Pulmonary artery endothelial cell (primary cell): ENCODE results near the gene DOCK11. TPM values are rescaled to one million over a fixed set of nuclear protein-coding genes. Genes with fewer than 3 reads are reported as not detected.
A peak's percentile ranks its signal among the peaks of the same experiment; 100 is the strongest.
"Not testable (repeated sequence)": the region's sequence is repeated elsewhere in the genome, so short reads cannot be mapped to it uniquely, and the experiment has no call there.

Experiments
- DNase-seq: peaks from one replicate; pipeline ENCODE4 v3.0.0-alpha.2; 2011; ENCODE audit warnings: low read depth, low spot score
- total RNA-seq: library from RNA; depleted of rRNA; stranded (reverse); fragments of >200 nt; gene quantifications from 2 replicates; pipeline ENCODE4 v1.2.3, GENCODE V29; 2014

DOCK11 gene
- total RNA-seq, 1 donor from 2014 or later, result 1.1 TPM

DNA sequence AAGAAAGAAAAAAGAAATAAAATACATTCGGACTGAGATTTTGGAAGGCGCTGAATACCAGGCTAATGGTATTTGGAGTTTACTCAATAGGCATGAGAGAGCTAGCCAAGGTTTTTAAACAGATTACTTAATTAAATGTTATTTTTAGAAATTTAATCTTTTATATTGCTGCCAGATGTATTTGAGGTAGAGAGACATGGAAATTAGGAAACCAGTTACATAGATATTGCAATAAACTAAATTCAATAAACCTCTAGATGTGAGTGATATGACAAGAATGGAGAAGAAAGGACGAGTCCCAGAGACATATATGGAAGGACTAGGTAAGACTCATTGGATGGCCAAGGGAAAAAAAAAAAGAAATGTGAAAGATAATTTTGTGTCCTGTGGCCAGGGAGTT lies 193.3 kb downstream of the DOCK11 start:
- DNase-seq, result no peak

DNA sequence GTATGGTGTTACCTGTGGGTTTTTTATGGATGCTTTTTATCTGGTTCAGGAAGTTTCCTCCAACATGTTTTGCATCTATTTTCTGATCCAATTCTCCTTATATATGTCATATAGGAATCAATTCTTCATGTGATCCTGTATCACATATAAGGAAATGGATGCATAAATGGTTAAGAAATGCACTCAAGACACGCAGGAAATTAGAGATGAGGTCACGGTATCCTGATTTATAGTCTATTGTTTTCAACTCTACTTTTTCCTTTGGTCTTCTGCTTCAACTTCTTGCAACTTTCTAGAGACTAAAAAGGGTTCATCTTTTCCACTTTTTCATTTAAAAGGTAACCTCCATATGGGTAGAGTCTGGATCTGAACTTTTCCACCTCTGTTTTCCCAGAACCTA lies 198.2 kb downstream of the DOCK11 start:
- DNase-seq, result no peak

DNA sequence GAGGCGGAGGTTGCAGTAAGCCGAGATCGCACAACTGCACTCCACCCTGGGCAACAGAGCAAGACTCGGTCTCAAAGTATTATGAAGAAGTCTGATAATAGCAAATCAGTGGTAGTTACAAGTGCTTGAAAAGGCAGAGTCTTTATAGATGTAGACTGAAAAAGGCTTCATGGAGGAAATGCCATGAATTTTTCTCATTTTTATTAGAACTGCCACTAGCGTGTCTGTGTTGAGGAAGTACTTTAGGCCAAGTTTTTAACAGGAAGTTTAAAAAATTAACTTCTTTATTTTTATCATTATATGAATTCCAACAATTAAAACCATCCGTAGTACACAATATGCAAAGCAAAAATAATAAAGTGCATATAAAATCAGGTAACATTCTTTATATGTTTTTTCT lies 199.0 kb downstream of the DOCK11 start:
- DNase-seq, result no peak

DNA sequence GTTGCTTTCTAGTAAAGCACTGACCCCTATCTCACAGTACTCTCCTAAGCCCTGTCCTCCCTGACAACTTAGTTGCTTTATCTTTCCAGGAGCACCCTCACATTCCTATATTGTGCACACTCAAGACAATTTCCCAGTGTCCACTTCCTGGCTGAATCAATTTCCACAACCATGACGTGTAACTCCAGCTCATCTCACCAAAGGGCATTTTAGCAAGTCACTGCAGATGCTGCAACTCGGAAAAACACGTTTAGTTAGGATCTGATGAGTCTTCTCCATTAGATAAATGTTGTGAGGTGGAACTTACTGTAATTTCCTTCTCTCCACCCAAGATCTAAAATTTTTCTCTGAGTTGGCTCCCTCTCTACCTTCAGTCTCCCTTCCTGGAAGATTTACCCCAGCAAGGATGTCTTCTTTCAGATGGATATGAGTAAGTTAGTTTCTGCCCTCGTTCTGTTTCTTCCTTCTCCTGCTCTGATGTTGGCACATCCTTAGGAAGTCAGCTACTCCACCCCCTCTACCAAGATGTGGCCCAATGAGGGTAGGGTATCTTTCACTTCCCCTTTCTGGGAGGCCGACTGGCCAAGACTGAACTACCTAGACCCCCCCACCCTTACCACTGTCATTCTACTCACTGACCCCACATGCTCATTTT lies 203.0 kb downstream of the DOCK11 start:
- DNase-seq, result no peak

DNA sequence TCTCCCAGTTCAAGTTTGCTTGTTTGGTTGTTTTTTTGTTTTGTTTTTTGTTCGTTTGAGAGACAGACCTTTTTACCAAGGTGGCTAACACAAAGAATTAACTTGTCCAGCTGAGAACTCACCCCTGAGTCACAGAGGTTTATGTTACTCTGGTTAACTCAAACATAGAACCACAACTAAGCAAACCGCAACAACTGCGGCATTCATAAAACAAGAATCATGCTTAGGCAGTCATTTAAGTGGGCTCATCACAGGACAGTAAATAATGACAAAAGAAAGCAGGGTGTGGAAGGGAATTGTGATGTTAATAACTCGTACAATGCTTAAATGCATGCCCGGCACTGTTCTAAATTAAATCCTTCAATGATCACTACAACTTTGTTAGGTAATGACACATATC lies 207.1 kb downstream of the DOCK11 start:
- no peak for DNase-seq

DNA sequence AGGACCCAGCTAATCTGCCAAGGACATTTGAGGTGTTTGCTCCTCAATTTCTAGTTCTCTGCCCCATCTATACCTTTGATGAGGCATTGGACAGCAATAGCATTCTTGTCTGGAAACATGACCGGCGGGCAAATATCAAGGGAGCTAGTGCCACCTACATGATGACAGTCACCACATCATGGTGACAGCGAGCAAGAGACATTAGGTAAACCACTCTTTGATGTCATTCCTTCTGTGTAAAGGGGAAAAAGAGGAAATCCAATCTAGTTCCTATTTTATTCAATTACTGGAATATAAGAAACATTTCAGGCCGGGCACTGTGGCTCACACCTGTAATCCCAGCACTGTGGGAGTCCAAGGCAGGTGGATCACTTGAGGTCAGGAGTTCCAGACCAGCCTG lies 211.1 kb downstream of the DOCK11 start:
- no peak for DNase-seq

DNA sequence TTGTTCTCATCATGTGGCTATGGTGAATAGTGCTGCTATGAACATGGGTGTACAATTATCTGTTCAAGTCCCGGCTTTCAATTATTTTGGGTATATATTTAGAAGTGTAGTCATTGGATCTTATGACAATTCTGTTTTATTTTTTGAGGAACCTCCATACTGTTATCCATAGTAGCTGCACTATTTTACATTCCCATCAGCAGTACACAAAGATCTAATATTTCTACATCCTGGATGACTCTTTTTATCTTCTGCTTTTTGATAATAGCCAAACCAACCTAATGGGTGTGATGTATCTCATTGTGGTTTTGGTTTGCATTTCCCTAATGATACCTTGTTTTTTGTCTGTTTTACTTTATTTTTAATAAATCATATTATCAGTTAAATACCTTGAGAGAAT lies 218.9 kb downstream of the DOCK11 start:
- no peak for DNase-seq

DNA sequence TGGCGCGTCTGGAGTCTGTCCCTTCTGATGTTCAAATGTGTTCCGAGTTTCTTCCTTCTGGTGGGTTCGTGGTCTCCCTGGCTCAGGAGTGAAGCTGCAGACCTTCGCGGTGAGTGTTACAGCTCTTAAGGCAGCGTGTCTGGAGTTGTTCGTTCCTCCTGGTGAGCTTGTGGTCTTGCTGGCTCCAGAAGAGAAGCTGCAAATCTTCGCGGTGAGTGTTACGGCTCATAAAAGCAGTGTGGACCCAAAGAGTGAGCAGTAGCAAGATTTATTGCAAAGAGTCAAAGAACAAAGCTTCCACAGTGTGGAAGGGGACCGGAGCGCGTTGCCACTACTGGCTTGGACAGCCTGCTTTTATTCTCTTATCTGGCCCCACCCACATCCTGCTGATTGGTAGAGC lies 220.3 kb downstream of the DOCK11 start:
- DNase-seq, result not testable (repeated sequence)

DNA sequence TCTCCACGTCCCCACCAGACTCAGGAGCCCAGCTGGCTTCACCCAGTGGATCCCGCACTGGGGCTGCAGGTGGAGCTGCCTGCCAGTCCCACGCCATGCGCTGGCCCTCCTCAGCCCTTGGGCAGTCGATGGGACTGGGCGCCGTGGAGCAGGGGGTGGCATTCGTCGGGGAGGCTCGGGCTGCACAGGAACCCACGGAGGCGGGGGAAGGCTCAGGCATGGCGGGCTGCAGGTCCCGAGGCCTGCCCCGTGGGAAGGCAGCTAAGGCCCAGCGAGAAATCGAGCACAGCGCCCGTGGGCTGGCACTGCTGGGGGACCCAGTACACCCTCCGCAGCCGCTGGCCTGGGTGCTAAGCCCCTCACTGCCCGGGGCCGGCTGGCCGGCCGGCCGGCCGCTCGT lies 221.2 kb downstream of the DOCK11 start:
- DNase-seq, result not testable (repeated sequence)

DNA sequence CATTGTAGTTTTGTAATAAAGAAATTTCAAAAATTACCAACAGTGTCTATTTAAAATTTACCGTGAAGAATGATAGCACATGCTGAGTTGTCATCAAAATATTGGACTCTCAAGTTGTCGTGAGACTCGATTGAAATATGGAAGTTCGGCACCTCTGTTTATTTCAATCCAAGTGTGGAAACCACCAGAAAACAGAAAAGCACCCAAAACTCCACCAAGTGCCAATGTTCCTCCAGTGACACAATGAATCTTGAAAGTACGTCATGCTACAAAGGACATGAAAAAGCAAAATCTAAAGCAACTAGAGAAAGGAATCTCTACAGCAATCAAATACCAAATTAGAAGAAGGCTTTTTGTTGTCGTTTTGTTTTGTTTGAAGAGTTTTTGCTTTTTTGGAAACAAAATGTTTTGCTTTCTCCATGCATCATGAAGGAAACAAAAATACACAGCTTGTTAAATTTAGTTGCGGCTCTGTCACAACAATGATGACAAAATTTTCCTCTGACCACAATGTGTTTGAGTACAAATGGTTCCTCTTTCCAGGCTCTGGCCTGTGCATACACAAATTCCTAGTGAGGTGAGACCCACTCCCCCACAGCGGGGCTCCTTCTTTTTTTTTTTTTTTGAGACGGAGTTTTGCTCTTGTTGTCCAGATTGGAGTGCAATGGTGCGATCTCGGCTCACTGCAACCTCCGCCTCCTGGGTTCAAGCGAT lies 222.2 kb downstream of the DOCK11 start:
- no peak for DNase-seq

DNA sequence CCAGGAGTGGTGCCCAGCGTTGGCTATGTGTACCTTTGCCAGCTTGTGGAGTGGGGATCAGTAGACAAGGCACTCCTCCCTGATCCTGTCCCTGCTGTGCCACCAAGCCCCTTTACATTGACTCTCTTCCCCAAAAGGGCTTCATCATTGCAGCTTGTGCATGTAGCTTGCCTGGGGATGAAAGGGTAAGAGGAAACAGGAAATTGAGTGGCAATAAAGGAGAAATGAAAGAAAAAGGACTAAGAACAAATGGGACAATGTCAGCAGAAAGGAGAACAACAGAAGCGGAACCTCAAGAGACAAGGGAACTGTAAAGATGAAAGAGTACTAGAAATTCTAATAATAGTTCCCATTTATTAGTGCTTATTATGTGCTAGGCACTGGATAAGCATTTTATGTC lies 223.1 kb downstream of the DOCK11 start:
- DNase-seq, result no peak

DNA sequence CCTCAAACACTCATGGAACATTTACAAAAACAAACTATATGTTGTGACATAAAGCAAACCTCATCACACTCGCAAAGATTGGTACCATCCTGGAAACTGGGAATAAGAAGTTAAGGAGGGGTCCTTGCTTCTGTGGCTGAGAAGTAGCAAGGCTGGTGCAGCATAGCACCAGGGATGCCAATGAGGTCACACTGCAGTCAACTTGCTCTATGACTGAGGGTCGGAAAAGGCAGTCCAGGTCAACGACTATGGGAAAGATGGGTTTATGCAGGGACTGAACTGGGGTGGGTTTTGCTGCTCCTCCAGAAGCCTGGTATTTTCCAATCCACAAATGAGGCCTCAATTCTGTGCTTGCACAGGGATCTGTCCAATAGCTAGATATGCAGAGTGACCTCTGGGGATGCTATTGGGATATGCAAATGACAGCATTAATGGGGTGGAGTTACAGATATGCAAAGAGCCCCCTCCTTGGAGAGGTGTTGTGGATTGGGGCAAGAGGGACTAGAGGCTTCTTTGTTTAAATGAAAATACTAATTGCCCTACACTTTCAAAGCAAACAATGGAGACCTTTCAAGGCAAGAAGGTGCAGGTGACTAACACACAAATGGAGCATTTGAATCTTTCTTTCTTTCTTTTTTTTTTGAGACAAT lies 224.6 kb downstream of the DOCK11 start:
- no peak for DNase-seq

DNA sequence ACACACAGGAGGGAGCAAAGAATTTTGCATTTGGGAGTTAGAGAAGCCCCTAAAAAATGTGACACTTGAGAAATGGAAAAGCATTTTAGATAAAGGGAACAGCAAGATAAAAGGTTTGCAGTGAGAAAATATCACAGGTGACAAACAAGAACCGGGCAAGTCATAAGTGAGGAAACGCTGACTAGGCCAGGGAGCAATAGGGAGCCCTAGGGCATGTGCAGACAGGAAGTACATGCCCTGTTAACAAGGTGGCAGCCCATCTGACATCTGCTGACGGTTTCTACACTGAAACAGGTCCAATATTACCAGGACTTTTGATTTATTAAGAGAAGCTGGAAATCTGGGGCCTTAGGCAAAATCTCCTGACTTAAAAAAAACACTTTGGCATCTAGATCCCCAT lies 227.8 kb downstream of the DOCK11 start:
- DNase-seq, result no peak

DNA sequence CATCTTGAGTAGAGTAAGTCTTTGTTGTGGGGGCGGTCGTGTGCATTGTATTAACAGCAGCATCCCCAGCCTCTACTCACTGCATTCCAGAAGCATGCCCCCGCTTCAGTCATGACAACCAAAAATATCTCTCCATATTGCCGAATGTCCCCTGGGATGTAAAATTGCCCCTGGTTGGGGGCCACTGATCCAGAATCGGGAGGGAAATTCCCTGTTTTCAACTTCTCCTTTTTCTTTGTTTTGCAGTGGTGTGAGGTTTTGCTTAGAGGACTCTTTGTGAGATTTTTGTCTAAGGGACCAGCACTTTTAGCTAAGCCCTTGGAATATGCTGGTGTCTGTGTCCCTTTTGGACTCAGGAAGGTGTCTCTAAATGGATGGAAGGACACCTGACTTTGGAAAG lies 228.8 kb downstream of the DOCK11 start:
- no peak for DNase-seq

DNA sequence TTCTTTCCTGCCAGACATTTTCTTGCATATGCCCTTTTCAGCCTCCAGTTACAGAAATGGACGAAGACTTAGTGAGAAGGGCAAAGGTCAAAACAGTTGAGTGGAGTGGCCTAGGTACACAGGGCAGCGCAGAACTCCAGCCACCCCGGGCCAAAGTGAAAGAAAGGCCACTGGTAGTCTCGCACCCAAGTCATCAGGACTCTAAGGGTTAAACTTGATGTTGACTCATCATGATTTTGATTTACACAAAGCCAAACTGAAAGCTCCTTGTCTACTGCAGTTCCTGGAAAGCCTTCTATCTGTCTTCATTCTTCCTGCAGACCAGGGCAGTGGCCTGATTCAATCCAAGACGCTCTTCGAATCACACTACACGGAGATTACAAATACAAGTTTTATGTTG lies 229.2 kb downstream of the DOCK11 start:
- no peak for DNase-seq

DNA sequence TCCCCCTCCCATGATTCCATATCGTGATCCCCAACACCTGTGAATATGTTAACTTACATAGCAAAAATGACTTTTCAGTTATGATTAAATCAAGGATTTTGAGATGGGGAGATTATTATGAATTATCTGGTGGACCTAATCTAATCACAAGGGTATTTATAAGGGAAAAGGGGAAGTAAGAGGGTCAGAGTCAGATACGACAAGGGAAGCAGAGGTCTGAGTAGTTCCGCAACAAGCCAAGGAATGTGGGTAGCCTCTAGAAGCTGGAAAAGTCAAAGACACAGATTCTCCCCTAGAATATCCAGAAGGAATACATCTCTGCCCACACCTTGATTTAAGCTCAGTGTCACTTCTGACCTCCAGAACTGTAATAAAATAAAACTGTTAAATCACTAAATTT lies 230.8 kb downstream of the DOCK11 start:
- DNase-seq, result no peak

DNA sequence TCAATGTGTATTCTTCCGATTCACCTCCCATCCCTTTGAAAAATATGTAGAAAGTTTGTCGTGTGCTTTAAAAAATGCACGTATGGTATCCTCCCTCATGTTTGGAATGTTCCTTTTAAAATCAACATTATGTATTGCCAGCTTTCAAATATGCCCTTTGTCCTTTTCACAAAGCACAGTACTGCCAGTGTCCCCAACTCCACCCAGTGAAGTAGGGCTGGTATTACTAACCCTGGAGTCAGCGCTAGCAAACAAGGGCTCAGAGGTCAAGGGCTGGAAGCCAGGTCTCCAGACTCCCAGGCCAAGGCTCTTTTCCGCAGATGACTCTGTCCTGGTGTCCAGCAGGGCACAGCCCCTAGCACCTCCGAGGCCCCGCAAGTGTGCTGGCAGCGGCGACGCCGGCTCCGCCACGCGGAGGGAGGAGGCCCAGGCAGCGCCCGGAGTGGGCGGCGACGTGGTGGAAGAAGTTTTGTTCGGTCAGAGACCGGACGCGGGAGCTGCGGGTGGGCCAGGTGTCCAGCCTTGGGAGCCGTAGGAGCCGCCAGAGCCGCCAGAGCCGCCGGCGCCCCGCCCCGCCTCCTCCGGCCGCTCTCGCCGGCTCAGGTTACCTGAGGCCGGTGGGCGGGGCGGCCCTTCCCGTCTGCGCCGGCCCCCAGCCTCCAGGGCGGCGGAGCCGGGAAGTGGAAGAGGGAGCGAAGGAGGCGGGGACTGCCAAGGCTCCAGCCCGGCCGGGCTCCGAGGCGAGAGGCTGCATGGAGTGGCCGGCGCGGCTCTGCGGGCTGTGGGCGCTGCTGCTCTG lies 231.5 kb downstream of the DOCK11 start, which contains the start of gene IL13RA1:
Gene IL13RA1, plus strand, starts transcription at position 720 of the 799 bp plus-strand sequence. Its CDS starts 33 bp downstream, at position 753.
- DNase-seq, result peak; percentile 33

DNA sequence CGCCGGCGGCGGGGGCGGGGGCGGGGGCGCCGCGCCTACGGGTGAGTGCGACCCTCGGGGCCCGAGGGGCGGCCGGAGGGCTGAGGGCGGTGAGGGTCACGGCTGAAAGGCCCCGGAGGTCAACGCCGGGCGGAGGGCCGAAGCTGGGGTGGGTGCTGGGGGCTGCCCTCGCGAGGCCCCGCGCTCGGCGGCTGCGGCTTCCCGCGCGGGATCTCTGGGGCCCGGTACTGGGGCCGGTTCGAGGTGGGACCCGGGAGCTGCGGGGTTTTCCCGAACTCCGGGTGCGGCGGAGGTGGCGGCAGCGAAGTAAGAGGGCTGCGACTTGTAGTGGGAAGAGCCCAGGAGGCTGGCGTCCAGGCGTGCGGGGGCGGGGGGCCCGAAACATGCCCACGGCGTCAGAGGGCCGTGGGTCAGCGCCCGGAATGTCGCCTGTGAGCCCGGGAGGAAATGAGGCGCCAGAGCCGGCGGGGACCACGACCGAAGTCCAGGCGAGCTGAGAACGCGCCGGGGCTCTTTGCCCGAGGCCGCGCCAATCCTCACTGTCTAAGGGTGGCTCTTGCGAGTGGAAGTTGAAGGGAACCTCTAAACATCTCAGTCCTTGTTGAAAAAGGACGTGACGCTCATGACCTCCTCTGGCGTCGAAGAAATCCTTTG lies 232.2 kb downstream of the DOCK11 start:
- DNase-seq, result no peak

DNA sequence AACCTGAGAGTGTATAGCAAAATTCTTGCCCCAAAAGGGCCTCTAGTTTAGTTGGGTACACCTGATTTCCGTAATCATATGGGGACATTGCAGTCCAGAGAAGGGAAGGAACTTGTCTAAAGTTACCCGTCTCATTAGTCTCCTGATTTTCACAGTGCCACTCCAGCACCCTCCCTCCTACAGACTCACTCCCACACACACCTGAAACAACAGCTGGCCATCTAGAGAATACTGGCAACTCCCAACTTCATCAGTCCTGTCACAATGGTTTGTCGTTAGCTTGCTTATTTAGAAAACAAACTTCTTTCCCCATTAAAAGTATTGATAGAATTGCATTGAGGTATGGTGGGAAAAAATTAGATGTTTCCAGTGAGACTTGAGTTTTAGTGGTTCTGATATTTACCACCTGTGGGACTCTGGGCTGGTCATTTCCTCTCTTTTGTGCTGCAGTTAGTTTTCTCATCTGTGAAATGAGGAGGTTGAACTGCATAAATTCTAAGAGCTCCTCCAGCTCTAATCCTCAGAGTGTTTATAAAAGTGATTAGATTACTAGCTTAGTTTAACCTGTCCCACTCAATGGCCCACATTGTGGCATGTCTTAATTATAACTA lies 233.5 kb downstream of the DOCK11 start:
- no peak for DNase-seq

DNA sequence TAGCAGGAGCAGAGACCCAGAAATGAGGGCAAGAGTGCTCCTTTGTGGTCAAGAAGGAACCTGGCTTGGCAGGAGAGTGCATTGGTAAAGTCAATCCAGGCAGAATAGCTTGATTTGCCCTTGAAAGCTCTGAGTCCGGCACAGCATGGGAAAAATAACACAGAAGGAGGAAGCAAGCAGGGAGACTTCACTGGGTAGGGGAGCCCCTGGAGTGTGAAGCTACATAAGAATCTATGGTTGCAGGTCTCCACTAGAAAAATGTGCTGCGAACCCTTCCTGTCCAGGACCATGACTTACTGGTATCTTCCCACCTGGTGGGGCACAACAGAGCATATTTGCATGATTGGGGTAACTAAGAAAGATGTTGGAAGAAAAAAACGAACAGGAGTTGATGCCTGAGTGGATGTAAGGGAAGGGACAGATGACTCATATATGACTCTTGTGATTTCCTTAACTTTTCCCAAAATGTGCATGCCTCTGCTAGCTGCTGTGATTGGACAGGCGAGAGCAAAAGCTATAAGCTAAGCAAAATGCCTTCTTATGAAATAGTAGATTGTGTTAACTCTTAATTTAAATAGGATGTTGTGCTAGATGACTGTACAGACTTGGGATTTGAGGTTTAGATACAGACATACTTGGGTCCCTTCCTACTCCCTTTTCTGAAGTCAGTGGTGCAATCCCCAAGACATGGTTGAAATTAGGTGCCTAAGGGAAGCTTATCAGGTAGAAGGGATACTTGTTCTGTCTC lies 235.1 kb downstream of the DOCK11 start:
- DNase-seq, result peak; percentile 13
